Fibroblast of skin of back (primary cell): Measurements from ENCODE around the gene TMEM117.
"Not testable (repeated sequence)": the region's sequence is repeated elsewhere in the genome, so short reads cannot be mapped to it uniquely, and the experiment has no call there.

ENCODE experiments used
- DNase-seq: peaks from one replicate; pipeline ENCODE4 v3.0.0-alpha.2; 2013

Gene TMEM117

GRCh38 chr12:44229846-44230245 is 394.0 kb downstream of the TMEM117 start:
- no peak for DNase-seq

GRCh38 chr12:44235674-44236073 is 399.8 kb downstream of the TMEM117 start:
- DNase-seq = no peak

DNA sequence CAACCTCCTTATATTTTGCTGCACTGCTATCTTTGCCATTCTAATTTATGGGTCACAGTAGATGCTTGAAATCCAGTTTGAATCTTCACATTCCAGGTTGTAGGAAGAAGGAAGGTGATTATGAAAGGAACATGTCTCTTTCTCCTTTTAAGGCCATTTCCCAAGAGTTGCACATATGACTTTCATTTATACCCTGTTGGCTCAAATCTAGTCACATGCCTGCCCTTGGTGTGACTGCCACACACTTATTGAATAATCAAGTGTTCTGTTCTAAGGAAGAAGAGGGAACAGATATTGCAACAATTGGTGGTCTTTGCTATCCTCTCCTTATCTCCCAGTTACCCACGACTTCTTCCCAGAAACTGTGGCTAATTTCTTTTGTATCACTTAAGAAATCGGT is 404.3 kb downstream of the TMEM117 start:
- no peak for DNase-seq

DNA sequence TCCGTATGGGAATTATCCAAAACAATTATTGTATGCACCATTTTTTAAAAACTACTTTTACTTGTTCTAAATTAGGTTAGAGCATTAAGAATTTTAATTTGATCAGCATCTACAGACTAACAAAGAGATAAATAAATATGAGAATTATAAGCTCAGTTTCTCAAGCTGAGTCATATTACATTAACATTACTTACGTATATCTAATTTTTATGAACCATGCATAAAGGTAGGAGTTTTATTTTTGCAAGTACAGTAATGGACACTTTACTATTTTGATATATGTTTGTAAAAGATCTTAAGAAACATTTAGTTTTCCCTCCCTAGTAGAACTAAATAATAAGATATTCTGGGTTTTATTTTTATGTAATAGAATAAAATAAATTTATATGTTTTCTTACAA is 410.1 kb downstream of the TMEM117 start:
- DNase-seq = no peak

DNA sequence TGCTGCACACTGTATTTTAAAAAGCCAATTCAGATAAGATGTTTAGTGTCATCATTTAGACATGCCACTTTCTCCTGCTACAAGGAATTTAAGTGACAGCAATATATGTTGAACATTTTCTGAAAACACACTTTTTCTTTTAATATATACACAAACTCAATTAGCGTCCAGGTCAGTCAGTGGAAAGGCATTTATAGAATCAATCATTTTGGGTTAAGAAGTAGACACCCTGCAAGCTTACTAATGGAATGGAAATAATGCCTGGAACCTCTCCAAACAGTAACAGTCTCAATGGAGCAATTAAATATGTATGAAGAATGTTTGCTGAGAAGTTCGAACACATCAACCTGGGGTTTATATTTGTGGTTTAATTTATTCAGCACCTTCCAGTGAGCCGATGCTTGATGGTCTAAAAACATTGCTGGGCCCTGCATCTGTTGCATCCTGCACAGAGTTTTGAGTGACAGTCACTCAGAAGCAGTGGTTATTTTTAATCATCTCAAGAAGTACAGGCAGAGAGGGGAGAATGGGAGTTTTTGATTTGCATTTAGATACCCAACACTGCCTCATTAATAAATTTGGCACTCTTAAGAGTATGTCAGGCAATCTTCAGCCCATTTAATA is 410.7 kb downstream of the TMEM117 start:
- no peak for DNase-seq

GRCh38 chr12:44247588-44247987 is 411.7 kb downstream of the TMEM117 start:
- no peak for DNase-seq

DNA sequence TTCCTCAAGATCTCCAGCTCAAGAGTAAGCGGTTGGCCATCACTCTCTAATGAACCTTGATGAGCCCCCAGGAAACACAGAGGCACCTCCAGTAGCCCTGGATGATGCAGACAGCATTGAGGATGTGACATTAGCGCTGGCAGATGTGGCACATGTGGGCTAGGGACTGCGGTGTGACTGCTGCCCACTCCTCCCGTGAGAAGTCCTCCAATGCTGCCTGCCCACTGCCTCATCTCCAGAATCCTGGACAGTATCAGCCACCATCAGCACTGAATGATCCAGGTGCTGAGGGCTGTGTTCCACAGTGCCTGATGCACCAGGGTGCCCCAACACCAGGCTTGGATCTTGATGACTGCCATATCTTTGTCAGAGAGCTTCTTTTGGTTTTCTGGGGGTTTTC is 412.6 kb downstream of the TMEM117 start:
- DNase-seq = no peak

GRCh38 chr12:44250440-44250839 is 414.6 kb downstream of the TMEM117 start:
- not testable (repeated sequence) for DNase-seq

GRCh38 chr12:44253338-44253856 is 417.5 kb downstream of the TMEM117 start:
- DNase-seq = no peak

DNA sequence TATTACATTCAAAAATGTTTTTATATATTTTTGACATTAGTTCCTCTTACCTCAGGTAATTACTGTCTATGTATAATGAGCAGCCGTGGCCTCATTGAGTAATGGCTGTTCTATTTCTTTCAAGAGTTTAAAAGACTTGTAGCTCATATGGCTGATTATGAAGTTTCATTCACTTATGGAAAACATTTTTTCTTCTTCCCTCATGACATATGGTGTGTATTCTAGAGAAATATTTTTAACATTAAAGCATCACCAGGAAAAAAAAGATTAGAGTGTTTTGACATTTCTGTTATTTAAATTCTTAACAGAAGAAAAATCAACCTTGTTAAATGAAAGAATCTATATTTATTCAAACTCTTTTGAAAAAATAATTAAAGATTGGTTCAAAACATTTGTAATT is 422.4 kb downstream of the TMEM117 start:
- DNase-seq = no peak

DNA sequence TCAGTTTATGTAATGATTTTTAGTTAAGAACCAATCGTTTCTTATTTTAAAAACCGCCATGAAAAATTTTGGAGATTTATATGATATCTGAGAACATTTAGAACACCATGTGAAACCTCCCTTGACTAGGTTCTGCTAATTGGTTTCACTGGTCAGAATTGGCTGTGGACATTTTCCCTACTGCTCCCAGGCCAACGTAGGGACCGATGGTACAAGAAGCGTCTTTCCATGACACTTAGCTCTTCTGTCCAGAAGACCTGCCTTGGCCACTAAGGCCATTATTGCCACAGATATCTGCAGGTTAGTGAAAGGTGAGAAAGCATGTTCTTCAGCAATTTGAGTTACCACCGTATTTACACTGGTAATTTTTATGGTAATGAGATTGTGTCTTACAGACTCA is 424.0 kb downstream of the TMEM117 start:
- DNase-seq = no peak

GRCh38 chr12:44260581-44260980 is 424.7 kb downstream of the TMEM117 start:
- no peak for DNase-seq

- no peak for DNase-seq
These were observed 449.6 kb downstream of the TMEM117 start for GRCh38 chr12:44285321-44285960.

GRCh38 chr12:44286336-44286735 is 450.5 kb downstream of the TMEM117 start:
- peak; percentile 17 for DNase-seq

DNA sequence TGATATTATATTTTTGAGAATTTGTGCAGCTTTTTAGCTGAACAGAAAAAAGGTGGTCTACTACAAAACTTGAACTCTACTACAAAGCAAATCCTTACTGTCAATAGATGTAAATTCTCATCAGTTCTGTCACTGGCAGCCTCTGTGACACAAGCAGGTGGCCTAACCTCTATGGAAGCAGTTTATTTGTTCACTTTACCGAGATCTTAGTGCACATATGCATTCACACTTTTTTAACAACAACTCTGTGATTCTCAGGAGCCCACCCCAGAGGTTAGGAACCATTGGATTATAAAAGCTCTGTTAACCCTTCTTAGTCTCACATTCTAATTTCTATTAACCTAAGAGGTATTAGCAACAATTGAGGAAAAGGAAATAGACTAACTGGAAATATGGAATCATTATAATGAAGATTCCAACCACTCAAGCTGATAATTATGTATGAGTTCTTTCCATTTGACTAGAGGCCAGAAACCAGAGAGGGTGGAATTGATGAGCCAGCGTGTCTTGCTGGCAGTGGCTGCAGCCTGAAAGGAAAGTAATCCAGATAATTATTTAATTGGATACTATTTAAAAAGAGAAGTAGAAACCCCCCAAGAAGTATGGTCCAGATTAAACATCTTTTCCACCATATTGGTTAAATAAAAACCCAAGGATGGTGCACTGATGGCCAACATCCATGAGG is 451.1 kb downstream of the TMEM117 start:
- DNase-seq = no peak

GRCh38 chr12:44287545-44287944 is 451.7 kb downstream of the TMEM117 start:
- peak; percentile 42 for DNase-seq

GRCh38 chr12:44294649-44295048 is 458.8 kb downstream of the TMEM117 start:
- DNase-seq = no peak

DNA sequence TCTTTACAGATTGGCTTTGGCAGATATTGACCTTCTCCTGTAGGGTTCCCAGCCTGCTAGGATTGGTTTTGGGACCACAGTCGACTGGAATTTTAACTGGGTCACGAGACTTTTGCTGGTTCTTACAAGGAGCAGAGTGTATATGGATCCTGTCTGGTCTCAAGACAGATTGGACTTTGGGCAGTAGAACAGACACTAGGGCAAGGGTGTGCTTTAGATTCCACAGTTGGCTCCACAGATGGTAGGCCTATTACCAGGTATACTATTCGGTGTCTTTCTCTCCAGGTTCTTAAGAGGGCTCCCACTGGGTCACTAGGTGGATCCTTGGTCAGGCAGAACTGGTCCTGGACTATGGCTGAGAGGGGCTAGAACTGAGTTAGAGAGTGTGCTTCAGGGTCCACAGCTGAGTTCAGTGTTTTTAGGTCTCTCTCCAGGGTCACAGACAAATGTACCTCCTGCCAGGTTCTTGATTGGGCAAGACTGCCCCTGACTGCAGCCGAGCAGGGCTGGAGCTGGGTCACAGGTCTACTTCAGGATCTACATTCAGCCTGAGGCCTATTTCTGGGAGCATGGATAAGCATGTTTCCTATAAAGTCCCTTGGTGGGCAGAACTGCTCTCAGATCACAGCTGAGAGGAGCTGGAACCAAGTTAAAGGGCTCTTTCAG is 460.2 kb downstream of the TMEM117 start:
- DNase-seq = no peak

GRCh38 chr12:44296624-44297197 is 460.8 kb downstream of the TMEM117 start:
- no peak for DNase-seq

- DNase-seq = no peak
These were observed 463.6 kb downstream of the TMEM117 start for GRCh38 chr12:44299524-44299923.

GRCh38 chr12:44307506-44308168 is 471.8 kb downstream of the TMEM117 start:
- no peak for DNase-seq

- DNase-seq = no peak
These were observed 477.3 kb downstream of the TMEM117 start for GRCh38 chr12:44313188-44313587.
